Activated gamma-delta T cell treated with anti-CD3 and anti-CD28 coated beads, Interleukin-2, amount 50 U/mL, for 16 hours (primary cell): ENCODE data around the gene PHF14.

Experiments used
- DNase-seq: peaks from one replicate; pipeline ENCODE4 v3.0.0-alpha.2; 2020; ENCODE audit warnings: low read depth

Gene PHF14

DNA sequence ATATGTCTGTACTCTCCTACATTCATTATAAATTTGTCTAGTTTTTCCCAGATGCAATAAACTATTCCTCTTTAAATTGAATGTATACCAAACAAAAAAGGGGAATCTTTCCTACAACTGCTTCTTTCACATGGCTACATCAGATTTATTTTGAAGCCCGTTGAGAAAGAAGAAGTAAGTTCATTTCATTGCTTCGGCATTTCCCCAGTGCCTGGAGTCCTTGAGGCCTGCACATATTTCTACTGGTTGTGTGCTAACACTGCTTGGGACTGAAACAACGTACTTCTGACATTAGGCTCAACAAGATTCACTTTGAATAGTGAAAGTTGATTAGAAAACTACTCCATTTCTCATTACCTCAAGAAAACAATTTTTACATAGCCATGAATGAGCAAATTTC lies 201.7 kb downstream of the PHF14 start:
- DNase-seq, result no peak

DNA sequence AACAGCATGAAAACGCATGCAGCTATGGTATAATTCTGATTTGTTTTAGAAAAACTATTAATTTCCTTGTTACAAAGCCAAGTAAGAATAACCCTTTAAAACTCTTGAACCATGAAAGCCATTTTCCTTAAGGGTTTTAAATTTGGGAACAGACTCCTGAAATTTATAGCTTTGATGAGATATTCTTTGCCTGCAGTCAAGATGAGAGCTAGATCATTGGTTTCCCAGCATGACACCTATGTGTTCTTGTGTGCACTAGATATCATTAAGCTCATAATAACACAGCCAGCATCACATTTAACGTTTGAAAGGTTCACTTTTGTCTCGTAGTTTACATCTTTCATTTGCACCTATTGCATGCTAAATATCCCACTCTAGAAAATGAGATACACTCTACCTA lies 202.2 kb downstream of the PHF14 start:
- no peak for DNase-seq

DNA sequence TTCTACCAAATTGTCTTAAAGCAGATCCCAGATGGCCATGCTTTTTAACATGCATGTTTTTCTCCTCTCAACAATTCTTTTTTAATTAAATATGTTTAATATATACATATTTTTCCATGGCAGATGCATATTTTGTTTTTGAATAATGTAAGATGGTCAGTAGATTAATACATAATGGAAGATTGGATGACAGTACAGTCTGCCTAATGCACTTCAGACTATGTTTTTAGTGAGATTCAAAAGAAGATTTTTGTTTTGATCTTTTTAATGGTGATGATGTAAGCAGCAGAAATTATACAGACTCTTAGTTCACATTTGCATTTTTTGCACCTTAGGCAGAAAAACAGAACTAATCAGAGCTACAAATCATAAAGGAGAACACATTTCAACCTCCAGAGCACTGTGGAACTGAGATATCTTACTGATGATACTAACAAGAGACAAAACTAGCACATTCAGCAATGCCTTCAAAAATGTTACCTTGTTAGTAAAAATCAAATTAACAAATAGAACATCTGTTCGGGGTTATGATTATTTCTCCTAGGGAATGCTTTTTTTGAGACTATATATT lies 203.4 kb downstream of the PHF14 start:
- no peak for DNase-seq

DNA sequence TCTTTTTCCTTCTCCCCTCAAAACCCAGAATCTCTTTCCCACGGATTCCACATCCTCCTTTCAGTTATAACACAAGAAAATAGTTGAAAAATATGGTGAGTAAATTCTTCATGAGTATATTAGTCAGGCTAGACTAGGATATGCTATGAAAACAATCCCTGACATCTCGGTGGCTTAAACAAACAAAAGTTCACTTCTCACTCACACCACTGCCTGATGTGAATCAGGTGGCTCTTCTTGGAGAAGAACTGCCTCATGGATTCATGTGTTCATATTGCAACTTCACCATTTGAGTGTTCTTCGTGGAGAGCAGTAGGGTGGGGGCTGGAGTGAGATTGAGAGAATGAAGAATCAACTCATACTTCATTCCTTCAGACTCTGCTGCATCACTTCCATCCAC lies 204.1 kb downstream of the PHF14 start:
- DNase-seq, result no peak

DNA sequence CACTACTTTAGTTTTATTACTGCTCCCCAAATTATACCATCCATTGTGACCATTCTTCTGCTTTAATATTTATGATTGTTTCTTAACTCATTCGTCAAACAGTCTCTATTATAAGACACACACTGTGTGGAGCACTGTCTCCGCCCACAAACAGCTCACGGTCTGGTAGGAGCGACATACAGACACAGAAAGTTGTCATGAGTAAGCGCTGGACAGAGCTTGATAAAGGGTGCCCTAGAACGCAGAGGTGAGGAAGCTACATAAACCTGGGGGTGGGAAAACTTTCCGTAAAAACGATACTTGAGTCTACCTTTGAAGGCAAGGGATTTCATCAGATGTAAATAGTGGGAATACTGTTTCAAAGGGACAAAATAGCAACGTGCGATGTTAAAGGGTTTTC lies 207.9 kb downstream of the PHF14 start:
- DNase-seq, result no peak

DNA sequence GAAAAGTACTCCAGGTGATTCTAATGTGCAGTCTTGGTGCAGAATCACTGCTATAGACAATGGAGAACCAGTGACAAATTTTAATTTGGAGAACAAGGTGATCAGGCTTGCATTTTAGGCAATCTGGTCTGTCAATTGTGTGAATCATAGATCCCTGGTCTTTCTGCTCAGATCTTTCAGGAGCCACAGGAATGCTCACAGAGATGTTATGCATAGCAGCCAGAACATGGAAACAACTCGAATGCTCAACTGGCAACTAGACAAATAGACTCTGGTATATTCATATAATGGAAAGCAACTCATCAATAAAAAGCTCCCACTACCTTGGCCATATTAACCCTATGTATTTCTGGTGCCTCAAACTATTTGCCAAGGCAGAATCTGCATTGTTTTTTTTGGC lies 209.1 kb downstream of the PHF14 start:
- no peak for DNase-seq

DNA sequence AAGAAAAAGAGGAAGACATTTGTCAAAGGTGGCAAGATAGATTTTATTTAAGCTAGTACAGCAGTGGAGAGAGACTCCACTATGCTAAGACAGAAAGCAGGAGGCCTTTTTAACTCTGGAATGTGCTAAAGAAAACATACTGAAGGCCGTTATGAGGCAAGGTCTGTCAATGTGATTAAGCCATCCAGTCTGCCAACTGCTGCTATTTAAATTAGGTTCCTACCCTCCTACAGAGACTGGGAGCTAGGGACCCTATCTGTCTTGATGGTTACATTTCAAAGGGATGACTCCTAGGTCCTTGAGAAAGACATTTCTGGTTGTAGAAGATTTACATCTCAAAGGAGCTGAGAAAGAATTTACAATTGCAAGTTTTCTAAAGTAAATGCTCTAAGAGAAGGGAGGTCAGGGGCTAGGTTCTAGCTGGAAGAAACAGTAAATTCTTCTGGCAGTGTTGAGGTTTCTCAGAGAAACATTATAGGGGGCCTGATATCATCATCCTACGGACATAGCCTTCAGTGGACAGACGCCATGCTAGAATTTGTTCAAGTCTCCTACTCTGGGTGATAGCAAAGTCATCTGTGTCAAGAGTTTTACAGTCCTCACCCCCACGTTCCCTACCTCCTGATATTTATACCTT lies 211.6 kb downstream of the PHF14 start:
- DNase-seq, result no peak

DNA sequence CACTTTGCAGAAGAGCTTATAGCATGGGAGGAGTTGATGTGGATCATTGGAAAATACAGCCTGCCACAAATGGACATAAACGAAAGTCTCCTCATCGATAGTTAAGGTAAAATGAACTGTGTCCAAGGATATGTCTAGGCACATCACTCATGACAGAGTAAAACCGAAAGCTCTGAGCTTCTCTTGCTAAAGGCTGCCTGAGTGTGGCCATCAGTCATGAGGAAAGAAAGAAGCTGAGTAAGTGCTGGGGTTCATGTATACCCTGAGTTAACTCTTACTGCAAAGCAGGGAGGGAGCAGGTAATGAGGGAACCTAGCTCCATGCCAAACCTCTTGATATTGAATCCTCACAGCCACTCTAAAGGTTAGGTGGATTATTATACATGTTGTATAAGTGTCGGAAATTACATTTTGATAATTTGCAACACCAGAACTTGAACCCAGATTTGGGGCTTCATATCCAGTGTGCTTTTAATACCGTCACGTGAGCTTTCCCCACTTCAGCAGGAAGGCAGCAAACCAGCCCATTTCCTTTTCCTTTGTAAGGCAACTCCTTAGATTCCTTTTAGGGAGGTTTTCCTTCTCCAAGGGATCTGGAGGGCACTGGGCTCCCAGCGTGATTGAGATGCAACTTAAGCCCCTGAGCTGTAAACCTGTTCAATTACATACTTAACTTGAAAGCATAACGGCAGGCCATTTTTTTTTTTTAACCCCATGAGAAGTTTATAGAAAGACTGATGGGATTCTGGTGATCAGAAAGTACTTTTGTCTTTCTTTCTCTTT lies 215.0 kb downstream of the PHF14 start:
- no peak for DNase-seq

DNA sequence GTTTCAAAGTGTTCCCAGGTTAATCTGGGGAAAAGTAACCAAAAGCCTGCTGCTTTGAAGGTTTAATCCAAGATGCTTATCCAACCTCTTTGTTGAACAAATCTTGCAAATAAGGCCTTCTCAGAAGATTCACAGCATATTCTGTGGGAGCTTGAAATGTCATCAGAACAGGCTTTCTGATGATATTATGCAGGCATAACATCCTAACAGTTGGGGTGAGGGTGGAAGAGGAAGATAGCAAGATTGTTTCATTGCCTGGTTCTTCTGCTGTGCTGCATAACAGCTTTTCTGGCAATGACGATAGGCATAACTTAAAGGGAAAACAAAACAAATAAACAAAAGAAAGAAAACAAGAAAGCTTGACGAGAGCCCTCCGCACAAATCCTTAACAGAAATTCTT lies 217.4 kb downstream of the PHF14 start:
- DNase-seq, result no peak

DNA sequence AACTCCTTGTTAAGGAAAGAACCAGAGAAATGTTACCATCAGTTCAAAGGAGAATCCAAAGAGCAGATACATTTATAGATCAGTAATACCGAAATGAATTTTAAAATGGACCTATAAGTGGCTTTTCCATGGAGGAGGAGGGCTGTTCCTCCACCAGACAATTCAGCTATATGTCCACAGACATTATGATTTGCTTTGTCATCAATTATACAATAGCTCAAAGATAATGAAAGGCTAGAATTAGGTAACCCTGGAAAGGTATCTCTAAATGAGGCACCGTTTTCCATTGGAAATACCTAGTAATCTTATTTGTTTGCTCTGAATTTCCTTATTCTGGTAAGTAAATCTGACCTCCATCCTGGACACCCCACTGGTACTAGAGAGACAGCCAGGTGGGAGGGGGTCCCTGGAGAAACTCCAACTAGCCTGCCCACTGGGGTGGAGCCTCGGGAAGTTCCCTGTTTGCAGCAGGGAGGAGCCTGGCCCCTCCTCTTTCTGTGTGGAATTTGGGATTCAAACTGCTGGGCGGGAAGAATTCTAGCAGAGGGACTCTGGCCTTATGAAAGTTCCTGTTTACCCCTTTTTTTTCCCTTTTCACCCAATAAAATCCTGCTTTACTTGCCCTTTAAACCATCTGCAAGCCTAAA lies 218.0 kb downstream of the PHF14 start:
- no peak for DNase-seq

DNA sequence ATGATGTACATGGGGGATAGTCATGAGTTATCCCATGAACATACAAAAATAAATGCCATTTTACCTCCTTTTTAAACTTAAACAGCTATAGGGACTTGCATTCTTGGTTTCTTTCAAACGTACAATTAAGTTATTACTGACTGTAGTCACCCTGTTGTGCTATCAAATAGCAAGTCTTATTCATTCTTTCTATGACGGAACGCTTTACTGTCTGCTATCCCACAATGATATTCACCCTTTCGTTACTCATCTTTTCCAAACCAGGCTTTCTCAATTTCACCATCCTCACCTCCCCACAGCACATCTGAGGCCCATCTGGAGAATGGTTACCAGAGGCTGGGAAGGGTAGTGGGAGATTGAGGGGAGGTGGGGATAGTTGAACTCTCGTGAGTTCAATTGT lies 218.8 kb downstream of the PHF14 start:
- DNase-seq, result no peak

DNA sequence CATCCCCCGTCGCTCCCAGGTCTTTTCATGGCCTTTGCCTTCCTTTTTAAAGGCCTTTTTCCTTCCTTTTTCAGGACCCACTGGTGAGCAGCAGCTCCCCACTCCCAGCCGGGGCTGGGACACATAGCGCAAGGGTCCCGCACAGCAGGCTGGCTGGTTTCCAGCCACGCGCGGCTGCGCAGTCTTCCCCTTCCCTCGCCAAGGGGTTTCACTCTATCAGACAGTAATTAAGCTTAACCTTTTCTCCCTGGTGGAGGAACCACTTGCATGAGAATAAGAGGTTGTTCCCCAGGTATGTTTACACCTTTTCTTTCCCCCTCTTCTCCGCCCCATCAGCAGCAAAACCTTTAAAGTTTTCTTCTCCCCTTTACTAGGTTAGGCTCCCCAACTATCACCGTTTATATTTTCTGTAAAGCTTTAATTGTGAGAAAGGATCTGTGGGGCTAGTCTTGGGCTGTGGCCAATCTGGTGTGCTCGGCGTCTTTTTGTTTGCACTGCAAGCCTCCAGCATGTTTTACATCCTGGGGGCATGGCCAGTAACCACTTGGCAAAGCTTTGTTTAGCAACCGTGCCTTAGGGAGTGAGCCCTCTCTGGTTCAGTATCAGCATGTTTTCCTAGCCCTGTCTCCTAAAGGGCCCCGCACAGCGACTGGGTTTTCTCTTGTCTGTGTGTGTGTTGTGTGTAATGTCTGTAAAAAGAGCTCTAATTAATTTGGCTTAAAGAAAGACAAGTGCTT lies 219.6 kb downstream of the PHF14 start:
- DNase-seq, result no peak

DNA sequence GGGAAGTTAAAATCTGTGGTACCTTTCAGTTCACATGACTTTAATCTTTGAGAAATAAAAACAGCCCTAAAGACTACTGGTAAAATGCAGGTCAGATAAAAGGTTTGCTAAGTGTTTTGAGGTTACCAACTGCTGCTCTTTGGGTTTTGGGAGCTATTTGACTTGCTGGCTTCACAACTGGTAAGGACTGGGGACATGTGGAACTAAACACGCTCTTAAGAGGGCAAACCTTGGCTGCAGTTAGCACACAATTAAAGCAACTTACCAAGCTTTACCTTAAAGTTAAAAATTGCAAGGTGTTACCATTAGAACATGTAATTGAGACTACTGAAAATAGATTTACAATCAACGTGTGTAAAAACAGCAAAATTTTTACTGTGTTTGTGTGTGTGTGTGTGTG lies 220.2 kb downstream of the PHF14 start:
- DNase-seq, result no peak

DNA sequence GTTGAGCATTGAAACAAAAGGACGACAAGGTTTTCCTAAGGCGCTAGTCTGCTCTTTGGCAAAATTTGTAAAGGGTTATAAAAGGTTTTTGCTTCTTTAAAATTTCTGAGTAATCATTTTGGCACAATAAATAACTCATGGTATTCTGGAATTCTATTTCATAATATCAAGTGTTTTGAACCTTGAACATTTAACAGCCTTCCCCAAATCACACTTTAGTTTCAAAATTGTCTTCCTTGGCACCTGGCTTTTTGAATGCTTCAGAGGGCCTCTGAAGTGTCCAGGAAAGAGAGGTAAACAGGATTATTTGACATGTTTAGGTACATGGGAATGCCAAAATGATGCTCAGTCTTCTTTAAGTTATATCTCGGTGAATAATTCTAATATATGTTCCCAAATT lies 220.8 kb downstream of the PHF14 start:
- no peak for DNase-seq

DNA sequence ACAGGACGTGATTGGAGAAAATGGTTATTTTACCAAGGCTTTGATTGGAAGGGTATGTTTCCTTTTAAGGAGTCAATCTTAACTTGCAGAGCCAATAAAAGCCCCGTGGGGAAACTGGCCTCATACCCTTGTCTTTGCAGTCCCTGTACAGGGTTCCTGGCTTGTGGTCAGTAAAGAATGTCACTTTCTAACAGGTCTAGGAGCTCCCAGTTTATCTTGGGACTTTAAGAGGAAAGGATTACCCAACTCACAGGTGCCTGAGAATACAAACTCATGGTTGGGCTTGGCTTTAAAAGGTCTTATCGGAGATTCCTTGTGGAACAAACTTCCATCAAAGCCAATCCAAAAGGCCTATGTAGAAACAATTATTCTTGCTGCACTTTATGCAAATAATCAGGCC lies 221.8 kb downstream of the PHF14 start:
- no peak for DNase-seq

DNA sequence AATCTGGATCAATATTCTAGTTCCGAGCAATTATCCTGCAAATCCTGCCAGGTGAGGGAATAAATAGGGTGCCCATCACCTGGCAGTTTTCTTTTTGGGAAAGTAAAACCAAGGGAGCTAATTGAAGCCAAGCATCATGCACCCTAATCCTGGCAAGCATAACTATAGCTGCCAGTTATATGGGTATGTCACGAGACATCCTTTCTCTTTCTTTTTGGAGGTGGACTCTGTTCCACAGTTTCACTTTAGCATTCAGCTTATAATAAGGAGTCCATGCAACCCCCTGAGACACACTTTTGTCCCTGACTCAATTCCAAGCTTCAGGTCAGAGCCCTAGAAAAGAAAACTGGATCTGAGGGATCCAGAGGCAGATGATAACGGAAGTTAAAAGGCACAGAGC lies 222.5 kb downstream of the PHF14 start:
- no peak for DNase-seq

DNA sequence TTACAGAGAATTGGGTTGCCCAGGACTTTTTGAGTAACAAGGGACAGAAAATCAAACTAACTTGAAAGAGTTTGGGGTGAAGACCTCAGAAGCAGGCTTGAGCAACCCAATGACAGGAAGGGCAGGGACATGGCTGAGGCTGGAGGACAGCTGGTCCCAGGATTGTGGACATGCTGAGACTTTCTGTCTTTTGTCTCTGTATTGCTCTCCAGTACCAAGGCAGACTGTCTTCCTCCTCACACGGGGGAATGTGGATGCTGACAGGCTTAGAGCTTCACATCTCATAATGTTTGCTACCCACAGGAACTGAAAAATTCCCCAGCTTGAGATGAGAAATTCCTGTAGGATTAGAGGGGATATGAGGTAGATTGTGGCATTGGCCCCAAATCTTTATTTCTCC lies 229.6 kb downstream of the PHF14 start:
- DNase-seq, result no peak

DNA sequence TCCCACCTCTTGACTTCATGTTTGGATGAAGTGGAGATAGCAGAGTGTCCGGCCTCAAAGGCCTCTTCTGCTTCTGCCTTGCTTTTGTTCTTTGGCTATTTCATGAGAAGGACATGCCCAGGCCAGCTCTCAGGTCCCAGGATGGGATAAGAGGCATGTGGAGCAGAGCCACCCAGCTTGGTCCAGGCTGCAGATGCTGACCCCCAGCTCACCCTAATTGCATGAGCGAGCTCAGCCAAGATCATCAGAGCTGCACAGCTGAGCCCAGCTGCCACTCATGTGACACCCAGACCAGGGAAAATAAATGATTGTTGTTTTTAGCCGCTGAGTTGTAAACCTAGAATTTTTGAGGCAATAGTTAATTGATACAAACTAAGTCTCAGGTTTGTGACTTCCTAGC lies 230.0 kb downstream of the PHF14 start:
- no peak for DNase-seq

DNA sequence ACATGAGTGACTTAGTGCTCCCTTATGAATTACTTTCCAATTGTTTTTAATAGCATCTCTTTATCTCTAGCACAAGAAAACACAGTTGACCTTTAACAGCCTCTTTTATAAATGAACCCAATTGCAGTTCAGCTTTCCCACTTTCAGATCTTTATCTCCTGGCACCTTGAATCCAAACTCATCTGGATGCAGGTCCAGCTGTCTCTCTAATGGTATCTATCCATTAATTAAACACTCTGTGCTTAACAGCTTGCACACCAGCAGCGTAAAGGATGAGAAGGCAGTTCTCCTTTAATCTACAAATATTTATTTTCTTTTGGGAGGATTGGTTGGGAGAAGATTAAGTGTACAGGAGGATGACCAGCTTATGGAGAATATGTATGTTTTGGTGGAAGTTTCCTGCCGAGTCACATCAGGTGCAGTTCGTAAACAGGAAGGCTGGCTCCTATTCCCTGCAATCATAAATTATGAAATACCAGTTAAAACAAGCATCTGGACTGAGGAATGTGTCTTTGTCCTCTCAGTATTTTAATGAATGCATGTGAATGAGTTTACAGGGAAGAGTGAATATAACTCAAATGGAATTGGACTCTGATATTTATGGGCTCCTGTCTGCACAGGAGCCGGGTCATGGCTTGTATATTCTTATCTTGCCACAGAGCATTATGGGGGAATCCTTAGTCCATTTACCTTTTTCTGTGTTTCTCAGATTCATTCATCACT lies 232.7 kb downstream of the PHF14 start:
- DNase-seq, result no peak

DNA sequence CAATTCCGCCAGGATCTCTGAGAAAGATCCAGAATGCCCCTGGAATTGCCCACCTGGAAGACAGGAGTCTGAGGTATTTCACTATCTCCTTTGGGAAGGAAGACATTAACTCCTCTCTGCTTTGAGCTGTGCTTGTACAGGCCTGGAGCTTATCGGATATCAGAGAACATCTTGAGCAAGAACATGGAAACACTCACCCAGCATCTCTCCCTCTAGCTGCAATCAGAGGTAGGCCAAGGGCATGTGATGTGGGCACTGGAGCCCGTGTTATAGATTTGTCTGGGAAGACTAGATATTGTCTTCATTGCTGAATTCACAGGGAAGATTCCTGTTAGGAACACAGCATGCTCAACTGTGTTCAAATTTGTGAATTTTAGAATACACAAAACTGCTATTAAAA lies 233.9 kb downstream of the PHF14 start:
- no peak for DNase-seq

DNA sequence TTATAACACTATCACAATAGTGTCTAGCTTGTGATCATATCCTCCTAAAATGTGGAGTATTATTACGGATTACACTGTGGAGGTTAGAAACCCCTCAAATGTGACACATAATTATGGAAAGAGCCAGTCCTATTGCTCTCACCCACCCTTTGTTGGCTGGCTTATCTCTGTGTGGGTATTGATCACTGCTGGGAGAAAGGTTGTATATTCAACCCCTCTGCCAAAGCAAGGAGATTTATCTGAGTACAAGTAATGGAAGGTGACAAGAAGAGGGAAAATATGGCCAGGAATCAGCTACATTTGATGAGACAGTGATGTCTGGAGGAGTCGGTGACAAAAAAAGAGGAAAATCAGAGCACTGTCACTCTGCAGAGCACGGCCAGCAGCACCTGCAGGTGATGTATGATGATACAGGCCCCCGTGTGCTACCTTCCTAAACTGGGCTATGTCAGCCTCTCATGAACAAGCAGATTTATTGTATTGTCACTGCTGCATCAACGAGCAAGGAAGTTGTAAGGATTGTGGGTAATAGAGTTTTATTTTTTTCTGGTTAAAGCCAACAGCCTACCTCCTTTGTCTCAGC lies 235.3 kb downstream of the PHF14 start:
- no peak for DNase-seq
